ENCODE results near the gene DGKQ. TPM values are rescaled to one million over a fixed set of nuclear protein-coding genes. Genes with fewer than 3 reads are reported as not detected.

DGKQ gene
- total and polyA plus RNA-seq, 2 of the 8 experiments (the other 6 are each of a cell fraction or from before 2014, with no cell fraction given): 7.3 to 9.7 TPM

- Histone ChIP-seq H2BK5ac (ENCODE audit: low read depth, low read length) (no peak overlapping the region), H2BK12ac (ENCODE audit: low read depth, low read length) (no peak overlapping the region), H2BK20ac (ENCODE audit: low read length) (no peak overlapping the region), H3K36me3 (ENCODE audit: control insufficient read depth in 2 of 4, insufficient read depth in 4 of 4, low read length in 3 of 4) (no peaks in the 10 kb centered on the region), H3K4me2 (ENCODE audit: insufficient read depth in 1 of 2, low read depth in 2 of 2, low read length in 2 of 2) (no peak overlapping the region), H4K20me1 (replicated peaks in 1 of 2; ENCODE audit: control insufficient read depth in 1 of 2, insufficient read depth in 2 of 2, low read length in 2 of 2) (peaks cover 0 to 11% of the 10 kb centered on the region in 2 experiments), H3K23me2 (ENCODE audit: low read depth, low read length) (peaks cover 26% of the 10 kb centered on the region; the same call in 1 of the 2 replicates), H3K4ac (replicated peaks; ENCODE audit: insufficient read length, low read depth, low read length) (no peak overlapping the region), H3K18ac (ENCODE audit: extremely low read depth, low read length) (no peak overlapping the region), H3K9ac (replicated peaks in 1 of 4; ENCODE audit: extremely low read depth in 1 of 4, low read depth in 3 of 4, low read length in 3 of 4) (no peak overlapping the region), H2AFZ (ENCODE audit: low read length) (no peak overlapping the region), H4K91ac (replicated peaks; ENCODE audit: insufficient read length, low read length) (no peak overlapping the region), H2BK15ac (ENCODE audit: low read length) (no peak overlapping the region), H3K14ac (ENCODE audit: insufficient read length) (no peak overlapping the region), H3K79me2 (ENCODE audit: control insufficient read depth in 1 of 2, insufficient read depth in 2 of 2, low read length in 2 of 2) (no peaks in the 10 kb centered on the region), H3K27ac (ENCODE audit: low read depth, low read length) (no peak overlapping the region), H2BK120ac (replicated peaks; ENCODE audit: low read depth, low read length) (no peak overlapping the region), H3K56ac (replicated peaks; ENCODE audit: insufficient read length, low read depth, low read length) (no peak overlapping the region), H3K4me1 (replicated peaks in 1 of 4; ENCODE audit: control insufficient read depth in 3 of 4, insufficient read depth in 4 of 4, low read length in 3 of 4) (peaks cover 0 to 17% (median 14%) of the 10 kb centered on the region in 4 experiments; a peak in 6 of 7 replicates), H2AK5ac (ENCODE audit: low read depth, low read length) (no peak overlapping the region), H3K23ac (ENCODE audit: insufficient read length) (no peak overlapping the region), H3K27me3 (replicated peaks in 1 of 4; ENCODE audit: control insufficient read depth in 3 of 4, extremely low read depth in 1 of 4, insufficient read depth in 3 of 4, low read length in 3 of 4) (peaks cover 47 to 84% (median 79%) of the 10 kb centered on the region in 4 experiments), H4K8ac (ENCODE audit: extremely low read depth, insufficient read depth, low read length) (no peak overlapping the region), H4K5ac (ENCODE audit: insufficient read length, low read depth, low read length) (no peak overlapping the region), H3K4me3 (ENCODE audit: extremely low read depth in 1 of 4, insufficient read depth in 2 of 4, low read depth in 3 of 4, low read length in 4 of 4) (no peak overlapping the region), H3K79me1 (ENCODE audit: low read depth, low read length) (no peaks in the 10 kb centered on the region), H3K9me3 (ENCODE audit: insufficient read depth in 2 of 2, low read depth in 1 of 2, low read length in 1 of 2) (no peaks in the 10 kb centered on the region)
- FAIRE-seq: no peak
- POLR2A ChIA-PET (ENCODE audit: partially characterized antibody): no interaction called here
- TF ChIP-seq, protein P1, sequence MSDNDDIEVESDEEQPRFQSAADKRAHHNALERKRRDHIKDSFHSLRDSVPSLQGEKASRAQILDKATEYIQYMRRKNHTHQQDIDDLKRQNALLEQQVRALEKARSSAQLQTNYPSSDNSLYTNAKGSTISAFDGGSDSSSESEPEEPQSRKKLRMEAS (IDR thresholded peaks at IDR 0.05): no peak
- TF ChIP-seq RXRA (IDR thresholded peaks at IDR 0.05; ENCODE audit: insufficient read depth, low read depth, low read length) (no peak), KDM4A (IDR thresholded peaks at IDR 0.05; ENCODE audit: low read depth, low read length, severe bottlenecking) (no peak), BCL11A (IDR thresholded peaks at IDR 0.05; ENCODE audit: low read depth in 2 of 2, low read length in 2 of 2) (no peak), BACH1 (IDR thresholded peaks at IDR 0.05; ENCODE audit: low read length) (no peak)
- CTCF ChIA-PET (ENCODE audit: partially characterized antibody): no interaction called here
- 88% methylated on average over 5 of the region's 5 CpGs; no CpG with 5 or more reads in 1 of the 2 experiments for WGBS, 2 experiments (ENCODE audit: extremely low coverage in 1 of 2, insufficient coverage in 1 of 2, insufficient read length in 1 of 2, insufficient replicate concordance in 2 of 2, low coverage in 1 of 2, low lambda C conversion rate in 2 of 2, missing lambda C conversion rate in 1 of 2)
- no peak for DNase-seq (ENCODE audit: low read depth in 1 of 2, low spot score in 2 of 2)
Measured at GRCh38 chr4:1006856-1007255, 33.5 kb upstream of the DGKQ start.

All from H1 (cell line).